SK-N-SH treated with all-trans-retinoic acid at 6 μM for 48 hours (cell line): ENCODE results near the gene SLC12A4.
A peak's percentile ranks its signal among the peaks of the same experiment; 100 is the strongest.

ENCODE experiments used
- ATAC-seq: fragments of 200-7000 bp; cut with Tn5 transposase; 3 replicates; pipeline ENCODE4 v1.9.1; 2020; ENCODE audit warnings: mild to moderate bottlenecking, moderate library complexity
- ARNTL ChIP-seq: fragments of 450-650 bp; formaldehyde crosslinking; IDR thresholded peaks from 2 replicates; pipeline ENCODE4 v1.5.0; 2020; ENCODE audit warnings: low read depth, mild to moderate bottlenecking, moderate library complexity, borderline replicate concordance
- BACH2 ChIP-seq: fragments of 250-450 bp; sonication (Bioruptor Pico); IDR thresholded peaks from 2 replicates; pipeline ENCODE4 v1.9.0; 2021; ENCODE audit warnings: mild to moderate bottlenecking, borderline replicate concordance
- ESRRG ChIP-seq: fragments of 250-450 bp; sonication (Bioruptor Pico); IDR thresholded peaks from 2 replicates; pipeline ENCODE4 v1.6.1; 2021; ENCODE audit warnings: mild to moderate bottlenecking
- GLIS3 ChIP-seq: fragments of 250-450 bp; sonication (Bioruptor Pico); IDR thresholded peaks from 2 replicates; pipeline ENCODE4 v1.5.0; 2020; ENCODE audit warnings: mild to moderate bottlenecking, moderate library complexity
- ISL1 ChIP-seq: fragments of 250-450 bp; sonication (Bioruptor Pico); IDR thresholded peaks from 2 replicates; pipeline ENCODE4 v2.1.2; 2022; ENCODE audit warnings: mild to moderate bottlenecking, moderate library complexity
- OSR1 ChIP-seq: fragments of 250-450 bp; sonication (Bioruptor Pico); IDR thresholded peaks from 2 replicates; pipeline ENCODE4 v1.8.0; 2022; ENCODE audit warnings: moderate library complexity, mild to moderate bottlenecking, inconsistent platforms
- PPARA ChIP-seq: fragments of 250-450 bp; sonication (Bioruptor Pico); IDR thresholded peaks from 2 replicates; pipeline ENCODE4 v1.5.0; 2020; ENCODE audit warnings: mild to moderate bottlenecking, borderline replicate concordance
- SNAI2 ChIP-seq: fragments of 250-450 bp; sonication (Bioruptor Pico); IDR thresholded peaks from 2 replicates; pipeline ENCODE4 v1.5.0; 2020; ENCODE audit warnings: mild to moderate bottlenecking, moderate library complexity
- TCF4 ChIP-seq: fragments of 250-450 bp; sonication (Bioruptor Pico); IDR thresholded peaks from 2 replicates; pipeline ENCODE4 v1.8.0; 2021; ENCODE audit warnings: mild to moderate bottlenecking, moderate library complexity, borderline replicate concordance
- TOX ChIP-seq: fragments of 250-450 bp; sonication (Bioruptor Pico); IDR thresholded peaks from 2 replicates; pipeline ENCODE4 v1.8.0; 2021; ENCODE audit warnings: mild to moderate bottlenecking, moderate library complexity, borderline replicate concordance
- ZFP30 ChIP-seq: fragments of 450-650 bp; formaldehyde crosslinking; IDR thresholded peaks from 2 replicates; pipeline ENCODE4 v1.5.0; 2022; ENCODE audit warnings: mild to moderate bottlenecking, moderate library complexity
- ZNF565 ChIP-seq: fragments of 450-650 bp; formaldehyde crosslinking; conservative IDR thresholded peaks from 2 replicates; pipeline ENCODE4 v1.5.0; 2020; ENCODE audit warnings: low read depth, mild to moderate bottlenecking, moderate library complexity
- ZNF70 ChIP-seq: fragments of 450-650 bp; formaldehyde crosslinking; IDR thresholded peaks from 2 replicates; pipeline ENCODE4 v1.5.0; 2020; ENCODE audit warnings: mild to moderate bottlenecking, moderate library complexity
- ZNF8 ChIP-seq: fragments of 450-650 bp; formaldehyde crosslinking; IDR thresholded peaks from 2 replicates; pipeline ENCODE4 v1.5.0; 2020; ENCODE audit warnings: mild to moderate bottlenecking, moderate library complexity
- TF ChIP-seq, protein P1 (sequence below): fragments of 250-450 bp; sonication (Bioruptor Pico); IDR thresholded peaks from 2 replicates; pipeline ENCODE4 v1.5.1; 2020; ENCODE audit warnings: low read depth, mild to moderate bottlenecking, moderate library complexity
- TF ChIP-seq, protein P2 (sequence below): fragments of 250-450 bp; sonication (Bioruptor Pico); IDR thresholded peaks from 2 replicates; pipeline ENCODE4 v1.5.0; 2020; ENCODE audit warnings: mild to moderate bottlenecking, moderate library complexity
- TF ChIP-seq, protein P3 (sequence below): fragments of 250-450 bp; sonication (Bioruptor Pico); IDR thresholded peaks from 2 replicates; pipeline ENCODE4 v1.5.1; 2021; ENCODE audit warnings: mild to moderate bottlenecking, moderate library complexity
- TF ChIP-seq, protein P4 (sequence below): fragments of 250-450 bp; sonication (Bioruptor Pico); IDR thresholded peaks from 2 replicates; pipeline ENCODE4 v1.8.0; 2021; ENCODE audit warnings: low read depth, mild to moderate bottlenecking, moderate library complexity, borderline replicate concordance

Gene SLC12A4

DNA sequence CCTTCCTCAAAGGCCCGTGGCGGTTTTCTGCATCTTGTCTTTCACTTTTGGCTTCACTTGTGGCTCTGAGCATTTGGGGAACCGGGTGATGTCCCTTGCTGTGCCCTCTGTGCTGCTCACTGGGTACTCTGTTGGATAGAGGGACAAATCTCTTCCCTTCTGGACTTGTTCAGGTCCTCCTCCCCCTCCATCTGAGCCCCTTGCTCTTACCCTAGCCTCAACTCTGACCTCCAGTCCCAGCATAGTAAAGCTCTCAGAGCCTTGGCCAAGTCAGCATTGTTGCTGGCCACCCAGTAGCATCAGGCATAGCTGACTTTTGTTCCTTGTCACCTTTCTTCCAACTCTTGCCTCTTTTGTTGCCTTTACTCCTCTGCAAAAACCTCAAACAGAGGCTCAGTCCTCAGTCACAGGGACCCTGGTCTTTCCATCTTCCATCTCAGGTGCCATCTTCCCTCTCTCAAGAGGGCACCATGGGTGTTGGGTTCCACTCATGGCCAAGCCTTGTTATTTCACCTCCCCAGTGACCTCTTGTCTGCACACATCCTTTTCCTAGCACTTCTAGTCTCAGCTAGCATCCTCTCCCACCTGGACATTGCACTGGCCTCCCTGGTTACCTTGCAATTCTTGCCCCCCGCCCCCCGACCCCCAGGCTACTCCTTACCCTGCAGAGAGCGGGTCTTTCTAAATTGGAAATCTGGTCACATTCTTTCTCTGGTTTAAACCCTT is 31.4 kb downstream of the SLC12A4 start:
- TF ChIP-seq SNAI2 (CRISPR knock-in tag) (no peak), ZFP30 (CRISPR knock-in tag) (no peak), TOX (CRISPR knock-in tag) (no peak), ARNTL (CRISPR knock-in tag) (no peak), ZNF8 (no peak), ESRRG (no peak)
- ATAC-seq = no peak

DNA sequence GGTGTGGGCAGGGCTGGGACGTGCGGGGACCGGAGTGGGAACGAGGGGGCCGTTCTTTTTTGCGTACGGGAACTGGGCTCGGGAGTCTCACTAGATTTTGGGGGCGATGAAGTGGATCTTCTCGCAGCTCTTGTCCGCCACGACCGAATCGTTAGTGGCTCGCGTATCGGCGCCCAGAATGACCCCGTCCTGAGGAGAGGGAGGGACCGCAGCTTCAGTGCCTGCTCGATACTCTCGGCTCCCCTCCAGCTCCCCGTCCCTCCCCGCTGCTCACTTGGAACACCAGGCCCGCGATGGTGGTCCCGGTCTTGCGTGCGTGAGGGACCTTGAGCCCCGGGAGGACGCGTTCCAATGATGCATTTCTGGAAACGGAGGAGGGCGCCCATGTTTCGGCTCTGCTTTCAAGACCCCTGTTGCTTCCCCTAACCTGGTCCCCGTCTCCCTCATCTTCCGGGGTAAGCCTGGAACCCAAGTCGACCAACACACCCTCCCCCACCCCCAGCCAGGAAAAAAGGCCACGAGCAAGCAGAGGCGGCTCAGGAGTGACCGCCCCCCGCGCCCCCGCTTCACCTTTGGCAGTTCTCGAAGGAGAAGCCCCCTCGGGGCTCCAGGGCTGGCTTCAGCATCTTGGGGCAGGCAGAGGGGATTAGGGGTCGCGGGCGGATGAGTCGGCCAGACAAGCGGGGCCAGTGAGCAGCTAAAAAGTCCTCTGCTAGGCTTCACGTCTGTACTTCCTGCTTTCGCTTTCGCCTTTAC is 32.1 kb downstream of the SLC12A4 start, which contains the start of gene PSMB10:
TSS of gene PSMB10 (minus strand) at position 727 of the 756 bp plus-strand sequence. CDS start at position 626, 101 bp downstream.
- ATAC-seq = peak; percentile 44
- TF ChIP-seq, protein P1, sequence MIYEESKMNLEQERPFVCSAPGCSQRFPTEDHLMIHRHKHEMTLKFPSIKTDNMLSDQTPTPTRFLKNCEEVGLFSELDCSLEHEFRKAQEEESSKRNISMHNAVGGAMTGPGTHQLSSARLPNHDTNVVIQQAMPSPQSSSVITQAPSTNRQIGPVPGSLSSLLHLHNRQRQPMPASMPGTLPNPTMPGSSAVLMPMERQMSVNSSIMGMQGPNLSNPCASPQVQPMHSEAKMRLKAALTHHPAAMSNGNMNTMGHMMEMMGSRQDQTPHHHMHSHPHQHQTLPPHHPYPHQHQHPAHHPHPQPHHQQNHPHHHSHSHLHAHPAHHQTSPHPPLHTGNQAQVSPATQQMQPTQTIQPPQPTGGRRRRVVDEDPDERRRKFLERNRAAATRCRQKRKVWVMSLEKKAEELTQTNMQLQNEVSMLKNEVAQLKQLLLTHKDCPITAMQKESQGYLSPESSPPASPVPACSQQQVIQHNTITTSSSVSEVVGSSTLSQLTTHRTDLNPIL (CRISPR knock-in tag) = 0 out of 2 replicates have a peak, but pooled peaks have one; percentile 37
- TF ChIP-seq, protein P2, sequence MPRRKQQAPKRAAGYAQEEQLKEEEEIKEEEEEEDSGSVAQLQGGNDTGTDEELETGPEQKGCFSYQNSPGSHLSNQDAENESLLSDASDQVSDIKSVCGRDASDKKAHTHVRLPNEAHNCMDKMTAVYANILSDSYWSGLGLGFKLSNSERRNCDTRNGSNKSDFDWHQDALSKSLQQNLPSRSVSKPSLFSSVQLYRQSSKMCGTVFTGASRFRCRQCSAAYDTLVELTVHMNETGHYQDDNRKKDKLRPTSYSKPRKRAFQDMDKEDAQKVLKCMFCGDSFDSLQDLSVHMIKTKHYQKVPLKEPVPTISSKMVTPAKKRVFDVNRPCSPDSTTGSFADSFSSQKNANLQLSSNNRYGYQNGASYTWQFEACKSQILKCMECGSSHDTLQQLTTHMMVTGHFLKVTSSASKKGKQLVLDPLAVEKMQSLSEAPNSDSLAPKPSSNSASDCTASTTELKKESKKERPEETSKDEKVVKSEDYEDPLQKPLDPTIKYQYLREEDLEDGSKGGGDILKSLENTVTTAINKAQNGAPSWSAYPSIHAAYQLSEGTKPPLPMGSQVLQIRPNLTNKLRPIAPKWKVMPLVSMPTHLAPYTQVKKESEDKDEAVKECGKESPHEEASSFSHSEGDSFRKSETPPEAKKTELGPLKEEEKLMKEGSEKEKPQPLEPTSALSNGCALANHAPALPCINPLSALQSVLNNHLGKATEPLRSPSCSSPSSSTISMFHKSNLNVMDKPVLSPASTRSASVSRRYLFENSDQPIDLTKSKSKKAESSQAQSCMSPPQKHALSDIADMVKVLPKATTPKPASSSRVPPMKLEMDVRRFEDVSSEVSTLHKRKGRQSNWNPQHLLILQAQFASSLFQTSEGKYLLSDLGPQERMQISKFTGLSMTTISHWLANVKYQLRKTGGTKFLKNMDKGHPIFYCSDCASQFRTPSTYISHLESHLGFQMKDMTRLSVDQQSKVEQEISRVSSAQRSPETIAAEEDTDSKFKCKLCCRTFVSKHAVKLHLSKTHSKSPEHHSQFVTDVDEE = no peak
- TF ChIP-seq, all 23 proteins: peak for 1

DNA sequence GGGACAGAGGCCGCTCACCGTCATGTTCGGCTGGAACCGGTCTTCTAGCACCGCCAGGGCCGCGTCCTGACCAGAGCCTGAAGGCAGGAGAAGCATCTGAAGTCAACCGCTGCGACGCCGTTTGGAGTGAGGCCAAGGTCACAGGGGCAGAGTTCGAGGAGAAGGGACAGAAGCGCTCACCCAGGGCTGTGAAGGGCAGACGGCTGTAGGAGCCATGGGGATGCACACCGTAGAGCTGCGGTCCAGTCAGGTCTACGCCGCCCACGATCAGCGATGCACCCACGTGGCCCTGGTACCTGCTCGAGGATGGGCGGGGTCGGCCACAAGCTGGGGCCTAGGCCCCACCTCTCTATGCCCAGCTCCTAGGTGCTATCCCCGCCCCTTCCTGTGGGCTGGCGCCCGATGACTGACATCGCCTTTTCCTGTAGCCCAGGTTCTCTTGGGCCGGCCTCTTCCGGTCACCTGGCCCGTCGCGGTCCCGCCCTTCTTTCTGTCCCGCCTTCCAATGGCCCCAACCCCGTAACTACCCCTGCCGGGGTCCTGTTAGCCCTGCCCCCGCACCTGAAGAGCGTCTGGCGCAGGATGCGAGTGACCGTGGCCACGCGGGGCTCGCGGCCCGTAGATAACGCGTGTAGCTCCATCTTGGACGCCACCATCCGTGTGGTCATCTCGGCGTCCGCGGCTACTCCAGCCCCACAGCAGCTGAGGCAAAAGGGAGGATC is 32.9 kb downstream of the SLC12A4 start:
- TF ChIP-seq, protein P2 = no peak
- TF ChIP-seq, protein P3, sequence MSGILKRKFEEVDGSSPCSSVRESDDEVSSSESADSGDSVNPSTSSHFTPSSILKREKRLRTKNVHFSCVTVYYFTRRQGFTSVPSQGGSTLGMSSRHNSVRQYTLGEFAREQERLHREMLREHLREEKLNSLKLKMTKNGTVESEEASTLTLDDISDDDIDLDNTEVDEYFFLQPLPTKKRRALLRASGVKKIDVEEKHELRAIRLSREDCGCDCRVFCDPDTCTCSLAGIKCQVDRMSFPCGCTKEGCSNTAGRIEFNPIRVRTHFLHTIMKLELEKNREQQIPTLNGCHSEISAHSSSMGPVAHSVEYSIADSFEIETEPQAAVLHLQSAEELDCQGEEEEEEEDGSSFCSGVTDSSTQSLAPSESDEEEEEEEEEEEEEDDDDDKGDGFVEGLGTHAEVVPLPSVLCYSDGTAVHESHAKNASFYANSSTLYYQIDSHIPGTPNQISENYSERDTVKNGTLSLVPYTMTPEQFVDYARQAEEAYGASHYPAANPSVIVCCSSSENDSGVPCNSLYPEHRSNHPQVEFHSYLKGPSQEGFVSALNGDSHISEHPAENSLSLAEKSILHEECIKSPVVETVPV = no peak
- TF ChIP-seq, protein P4, sequence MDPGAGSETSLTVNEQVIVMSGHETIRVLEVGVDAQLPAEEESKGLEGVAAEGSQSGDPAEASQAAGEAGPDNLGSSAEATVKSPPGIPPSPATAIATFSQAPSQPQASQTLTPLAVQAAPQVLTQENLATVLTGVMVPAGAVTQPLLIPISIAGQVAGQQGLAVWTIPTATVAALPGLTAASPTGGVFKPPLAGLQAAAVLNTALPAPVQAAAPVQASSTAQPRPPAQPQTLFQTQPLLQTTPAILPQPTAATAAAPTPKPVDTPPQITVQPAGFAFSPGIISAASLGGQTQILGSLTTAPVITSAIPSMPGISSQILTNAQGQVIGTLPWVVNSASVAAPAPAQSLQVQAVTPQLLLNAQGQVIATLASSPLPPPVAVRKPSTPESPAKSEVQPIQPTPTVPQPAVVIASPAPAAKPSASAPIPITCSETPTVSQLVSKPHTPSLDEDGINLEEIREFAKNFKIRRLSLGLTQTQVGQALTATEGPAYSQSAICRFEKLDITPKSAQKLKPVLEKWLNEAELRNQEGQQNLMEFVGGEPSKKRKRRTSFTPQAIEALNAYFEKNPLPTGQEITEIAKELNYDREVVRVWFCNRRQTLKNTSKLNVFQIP (CRISPR knock-in tag) = no peak
- TF ChIP-seq TOX (CRISPR knock-in tag) (no peak), ZFP30 (CRISPR knock-in tag) (no peak), ISL1 (CRISPR knock-in tag) (no peak), OSR1 (no peak), BACH2 (no peak)
- TF ChIP-seq, all 23 proteins: peak for 0
- ATAC-seq = peak; percentile 92

DNA sequence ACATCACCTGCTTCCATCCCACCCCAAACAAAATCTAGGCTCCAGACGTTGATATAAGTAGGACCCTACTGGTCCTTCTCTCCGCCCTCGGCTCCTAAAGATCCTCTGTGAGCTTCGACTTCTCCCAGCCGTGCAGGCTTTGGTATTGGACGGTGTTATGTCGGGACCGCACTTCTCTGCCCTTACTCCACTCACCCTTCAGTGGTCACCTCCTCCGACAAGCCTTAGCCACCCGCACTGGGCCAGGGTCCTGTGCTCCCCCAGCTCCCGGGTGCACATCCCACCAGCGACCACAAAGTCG is 33.4 kb downstream of the SLC12A4 start:
- ATAC-seq = peak; percentile 13
- TF ChIP-seq GLIS3 = no peak
- no peak for TF ChIP-seq ZNF8
- TF ChIP-seq, protein P4 (CRISPR knock-in tag) = no peak
- TF ChIP-seq, protein P2 = no peak
- TF ChIP-seq PPARA (CRISPR knock-in tag) = no peak
- TF ChIP-seq TCF4 = no peak
- TF ChIP-seq ZNF70 = no peak
- no peak for TF ChIP-seq ZFP30 (CRISPR knock-in tag)
- TF ChIP-seq ESRRG = no peak
- TF ChIP-seq ZNF565 (CRISPR knock-in tag) = no peak
